GM18502 (cell line): Measurements from ENCODE around the gene NLGN1.
"Not testable (repeated sequence)": the region's sequence is repeated elsewhere in the genome, so short reads cannot be mapped to it uniquely, and the experiment has no call there.

Source experiments
- ATAC-seq: cut with Tn5 transposase; IDR thresholded peaks from one replicate; pipeline ENCODE4 v1.9.1; 2021; ENCODE audit warnings: mild to moderate bottlenecking; ENCODE audit not compliant: unreplicated experiment, poor library complexity

Gene NLGN1

GRCh38 chr3:174229916-174230315 is 832.4 kb downstream of the NLGN1 start:
- no peak for ATAC-seq

- ATAC-seq, result not testable (repeated sequence)
Measured at GRCh38 chr3:174232028-174232657, 834.6 kb downstream of the NLGN1 start.

GRCh38 chr3:174232658-174233429 is 835.3 kb downstream of the NLGN1 start:
- ATAC-seq, result no peak

GRCh38 chr3:174233511-174233910 is 836.0 kb downstream of the NLGN1 start:
- no peak for ATAC-seq

GRCh38 chr3:174242311-174243041 is 844.9 kb downstream of the NLGN1 start:
- no peak for ATAC-seq

- no peak for ATAC-seq
Measured at GRCh38 chr3:174243171-174243570, 845.6 kb downstream of the NLGN1 start.

- ATAC-seq, result no peak
Measured at GRCh38 chr3:174247687-174248152, 850.2 kb downstream of the NLGN1 start.

- ATAC-seq, result no peak
Measured at GRCh38 chr3:174251681-174252080, 854.1 kb downstream of the NLGN1 start.

- no peak for ATAC-seq
Measured at GRCh38 chr3:174253196-174253823, 855.8 kb downstream of the NLGN1 start.

GRCh38 chr3:174253940-174254339 is 856.4 kb downstream of the NLGN1 start:
- no peak for ATAC-seq

- ATAC-seq, result no peak
Measured at GRCh38 chr3:174255454-174255853, 857.9 kb downstream of the NLGN1 start.

- ATAC-seq, result no peak
Measured at GRCh38 chr3:174266476-174266875, 868.9 kb downstream of the NLGN1 start.

GRCh38 chr3:174268061-174268460 is 870.5 kb downstream of the NLGN1 start:
- ATAC-seq, result no peak

GRCh38 chr3:174268586-174268985 is 871.0 kb downstream of the NLGN1 start:
- ATAC-seq, result no peak

GRCh38 chr3:174270841-174271240 is 873.3 kb downstream of the NLGN1 start:
- ATAC-seq, result no peak

GRCh38 chr3:174275336-174275735 is 877.8 kb downstream of the NLGN1 start:
- no peak for ATAC-seq

GRCh38 chr3:174276826-174277225 is 879.3 kb downstream of the NLGN1 start:
- no peak for ATAC-seq

- ATAC-seq, result no peak
Measured at GRCh38 chr3:174278094-174278493, 880.5 kb downstream of the NLGN1 start.

- ATAC-seq, result no peak
Measured at GRCh38 chr3:174280186-174280585, 882.6 kb downstream of the NLGN1 start.

GRCh38 chr3:174285242-174285864 is 887.8 kb downstream of the NLGN1 start:
- no peak for ATAC-seq
